A673 (cell line): ENCODE measurements around the gene MGST2.

Source experiments
- EZH2 ChIP-seq: fragments of 200-600 bp; sonication (generic); IDR thresholded peaks from 2 replicates; pipeline ENCODE4 v1.6.1; 2017; ENCODE audit warnings: borderline replicate concordance, low read depth, mild to moderate bottlenecking, mixed read lengths, antibody characterized with exemption, low read length; ENCODE audit not compliant: poor library complexity, severe bottlenecking
- TF ChIP-seq, protein P1 (sequence below): fragments of 300-800, 200-600 bp; sonication (generic); conservative IDR thresholded peaks from 2 replicates; pipeline ENCODE4 v1.5.1; 2017; ENCODE audit warnings: low read depth, mild to moderate bottlenecking, antibody characterized with exemption, low read length, moderate library complexity, mixed read lengths

DNA sequence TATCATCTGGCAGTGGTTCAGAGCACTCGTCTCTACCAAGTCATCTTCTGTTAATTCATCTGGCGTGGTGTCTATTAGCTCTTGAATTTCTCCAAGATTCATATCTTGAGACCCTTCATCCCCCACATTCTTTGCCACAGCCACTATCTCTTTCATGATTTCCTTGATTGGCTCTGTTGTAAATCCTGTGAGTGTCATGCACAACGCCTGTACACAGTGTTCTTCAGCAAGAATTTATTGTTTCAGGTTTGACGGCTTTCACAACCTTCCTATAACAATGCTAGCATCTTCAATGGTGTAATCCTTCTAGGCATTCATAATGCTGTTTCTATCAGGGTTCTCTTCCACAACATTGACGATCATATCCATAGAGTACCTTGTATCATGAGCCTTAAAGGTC lies 30.9 kb downstream of the MGST2 start:
- TF ChIP-seq, protein P1, sequence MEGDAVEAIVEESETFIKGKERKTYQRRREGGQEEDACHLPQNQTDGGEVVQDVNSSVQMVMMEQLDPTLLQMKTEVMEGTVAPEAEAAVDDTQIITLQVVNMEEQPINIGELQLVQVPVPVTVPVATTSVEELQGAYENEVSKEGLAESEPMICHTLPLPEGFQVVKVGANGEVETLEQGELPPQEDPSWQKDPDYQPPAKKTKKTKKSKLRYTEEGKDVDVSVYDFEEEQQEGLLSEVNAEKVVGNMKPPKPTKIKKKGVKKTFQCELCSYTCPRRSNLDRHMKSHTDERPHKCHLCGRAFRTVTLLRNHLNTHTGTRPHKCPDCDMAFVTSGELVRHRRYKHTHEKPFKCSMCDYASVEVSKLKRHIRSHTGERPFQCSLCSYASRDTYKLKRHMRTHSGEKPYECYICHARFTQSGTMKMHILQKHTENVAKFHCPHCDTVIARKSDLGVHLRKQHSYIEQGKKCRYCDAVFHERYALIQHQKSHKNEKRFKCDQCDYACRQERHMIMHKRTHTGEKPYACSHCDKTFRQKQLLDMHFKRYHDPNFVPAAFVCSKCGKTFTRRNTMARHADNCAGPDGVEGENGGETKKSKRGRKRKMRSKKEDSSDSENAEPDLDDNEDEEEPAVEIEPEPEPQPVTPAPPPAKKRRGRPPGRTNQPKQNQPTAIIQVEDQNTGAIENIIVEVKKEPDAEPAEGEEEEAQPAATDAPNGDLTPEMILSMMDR = no peak
- TF ChIP-seq EZH2 = no peak
